Osteocyte (in vitro differentiated cells): Measurements from ENCODE around the gene C1orf141. TPM values are rescaled to one million over a fixed set of nuclear protein-coding genes. Genes with fewer than 3 reads are reported as not detected.

Source experiments
- DNase-seq: peaks from one replicate; pipeline ENCODE4 v3.0.0; 2021; ENCODE audit warnings: mixed read lengths; ENCODE audit not compliant: unreplicated experiment; ENCODE audit errors: extremely low spot score
- H3K27ac Mint-ChIP-seq: one replicate; pipeline ENCODE4 v1.8.0; 2021; ENCODE audit warnings: mild to moderate bottlenecking, mixed read lengths; ENCODE audit not compliant: unreplicated experiment
- H3K27me3 Mint-ChIP-seq: one replicate; pipeline ENCODE4 v1.8.0; 2021; ENCODE audit warnings: mixed read lengths; ENCODE audit not compliant: unreplicated experiment
- H3K36me3 Mint-ChIP-seq: one replicate; pipeline ENCODE4 v1.8.0; 2021; ENCODE audit warnings: mixed read lengths; ENCODE audit not compliant: unreplicated experiment
- H3K4me1 Mint-ChIP-seq: one replicate; pipeline ENCODE4 v1.8.0; 2021; ENCODE audit warnings: mixed read lengths; ENCODE audit not compliant: unreplicated experiment
- H3K4me3 Mint-ChIP-seq: one replicate; pipeline ENCODE4 v1.8.0; 2021; ENCODE audit warnings: mild to moderate bottlenecking, moderate library complexity, mixed read lengths; ENCODE audit not compliant: unreplicated experiment
- H3K9me3 Mint-ChIP-seq: one replicate; pipeline ENCODE4 v1.8.0; 2021; ENCODE audit warnings: mixed read lengths; ENCODE audit not compliant: unreplicated experiment
- CTCF ChIP-seq: fragments of 200-600 bp; sonication (generic); IDR thresholded peaks from 2 replicates; pipeline ENCODE4 v1.5.0; 2021; ENCODE audit warnings: antibody characterized with exemption, mild to moderate bottlenecking, moderate library complexity
- total RNA-seq: library from RNA; stranded (reverse); gene quantifications from 2 replicates; pipeline ENCODE4 v1.2.1, GENCODE V29; 2021

Gene C1orf141
- total RNA-seq, 1 donor from 2014 or later: not detected

DNA sequence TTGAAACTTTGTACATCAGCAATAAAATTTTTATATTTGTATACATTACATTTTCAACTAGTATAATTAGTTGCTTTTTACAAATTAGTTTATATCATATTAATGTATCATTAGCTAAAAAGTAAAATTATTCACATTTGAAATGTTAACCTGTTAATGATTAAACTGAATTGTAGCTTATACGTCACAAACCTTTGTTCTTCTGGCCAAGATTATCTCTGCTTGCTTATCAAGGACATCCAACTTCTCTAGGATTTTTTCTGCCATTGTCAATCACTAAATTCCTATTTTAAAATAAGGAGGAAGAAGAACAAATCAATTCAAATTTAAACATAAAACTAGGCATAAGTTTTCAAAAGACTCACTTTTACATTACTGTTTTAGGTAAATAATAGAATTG, 7.8 kb downstream of the C1orf141 start:
- Mint-ChIP-seq H3K27ac (no peak overlapping the region), H3K4me3 (no peak overlapping the region), H3K9me3 (no peaks in the 10 kb centered on the region), H3K36me3 (no peaks in the 10 kb centered on the region), H3K27me3 (no peaks in the 10 kb centered on the region), H3K4me1 (no peaks in the 10 kb centered on the region)
- TF ChIP-seq CTCF: no peak
- no peak for DNase-seq

DNA sequence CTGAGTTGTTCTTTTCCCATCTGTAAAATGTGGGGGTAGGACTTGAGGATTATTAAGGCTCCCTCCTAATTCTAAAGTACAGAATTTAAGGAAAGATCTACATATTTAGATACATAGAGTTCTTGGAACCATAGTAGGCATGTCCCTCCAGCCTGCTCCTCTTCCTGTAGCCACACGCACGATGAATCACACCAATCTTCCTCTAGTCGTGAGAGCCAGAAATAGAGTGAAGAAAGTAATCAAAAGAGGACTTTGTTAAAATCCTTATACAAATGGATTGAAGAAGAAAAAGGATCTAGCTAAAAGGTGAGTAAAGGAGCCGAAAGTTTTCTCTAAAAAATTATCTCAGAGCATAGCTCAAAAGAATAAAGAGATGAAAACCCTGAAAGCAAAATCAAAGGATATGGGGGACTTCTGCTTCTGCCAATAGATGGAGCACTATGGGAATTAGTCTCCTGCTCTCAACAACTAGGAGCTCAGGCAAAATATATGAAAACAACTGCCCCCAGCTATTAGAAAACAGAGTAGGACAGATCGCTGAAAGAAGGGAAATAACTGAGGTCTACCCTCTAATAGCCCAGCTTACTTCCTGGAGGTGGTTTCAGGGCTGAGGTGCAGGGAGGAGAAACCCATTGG, 8.5 kb downstream of the C1orf141 start:
- DNase-seq: no peak
- Mint-ChIP-seq H3K4me3 (no peak overlapping the region), H3K4me1 (no peaks in the 10 kb centered on the region), H3K27me3 (no peaks in the 10 kb centered on the region), H3K36me3 (no peaks in the 10 kb centered on the region), H3K27ac (no peak overlapping the region), H3K9me3 (peaks cover 6% of the 10 kb centered on the region)
- no peak for TF ChIP-seq CTCF

- Mint-ChIP-seq H3K4me3 (no peak overlapping the region), H3K36me3 (no peaks in the 10 kb centered on the region), H3K9me3 (peaks cover 16% of the 10 kb centered on the region), H3K27ac (no peak overlapping the region), H3K4me1 (no peaks in the 10 kb centered on the region), H3K27me3 (no peaks in the 10 kb centered on the region)
- no peak for DNase-seq
- no peak for TF ChIP-seq CTCF
Observed at GRCh38 chr1:67124455-67124854, 10.3 kb downstream of the C1orf141 start.

DNA sequence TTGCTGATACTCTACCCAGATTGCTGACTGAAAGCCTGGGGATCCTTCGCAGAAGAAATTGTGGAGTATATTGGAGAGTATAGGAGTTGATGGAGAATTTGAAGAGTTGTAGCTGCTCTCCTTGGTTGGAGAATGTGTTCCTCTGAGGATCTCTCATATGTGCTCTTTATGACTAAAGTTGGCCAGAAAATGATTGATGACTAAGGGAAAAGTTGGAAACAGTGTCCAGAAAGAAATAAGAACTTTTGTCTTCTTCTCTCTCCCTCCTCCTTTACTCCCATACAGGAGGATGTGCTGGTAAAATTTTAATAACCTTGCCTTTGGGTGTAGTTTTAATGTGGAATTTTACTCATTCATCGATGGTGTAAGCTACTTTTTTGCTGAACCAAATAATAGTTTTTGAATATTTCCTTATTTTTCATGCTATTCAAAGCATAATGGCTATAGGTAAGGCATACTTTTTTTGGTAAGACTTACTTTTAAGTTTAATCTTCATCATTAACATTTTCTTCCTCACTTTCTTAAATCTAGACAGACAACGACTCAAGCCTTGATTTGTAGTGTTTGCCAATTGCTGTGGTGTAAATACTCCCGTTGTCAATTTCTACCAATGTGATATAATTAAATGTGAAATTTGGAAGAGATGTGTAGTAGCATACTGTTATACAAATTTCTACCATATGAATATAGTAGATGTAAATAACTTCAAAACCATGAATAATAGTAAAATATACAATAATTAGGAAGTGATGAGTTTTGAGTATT, 13.7 kb downstream of the C1orf141 start:
- peaks cover 19% of the 10 kb centered on the region for H3K9me3 Mint-ChIP-seq
- DNase-seq: no peak
- H3K27ac Mint-ChIP-seq: no peak overlapping the region
- H3K4me1 Mint-ChIP-seq: no peaks in the 10 kb centered on the region
- TF ChIP-seq CTCF: no peak
- no peaks in the 10 kb centered on the region for H3K27me3 Mint-ChIP-seq
- H3K4me3 Mint-ChIP-seq: no peak overlapping the region
- no peaks in the 10 kb centered on the region for H3K36me3 Mint-ChIP-seq

DNA sequence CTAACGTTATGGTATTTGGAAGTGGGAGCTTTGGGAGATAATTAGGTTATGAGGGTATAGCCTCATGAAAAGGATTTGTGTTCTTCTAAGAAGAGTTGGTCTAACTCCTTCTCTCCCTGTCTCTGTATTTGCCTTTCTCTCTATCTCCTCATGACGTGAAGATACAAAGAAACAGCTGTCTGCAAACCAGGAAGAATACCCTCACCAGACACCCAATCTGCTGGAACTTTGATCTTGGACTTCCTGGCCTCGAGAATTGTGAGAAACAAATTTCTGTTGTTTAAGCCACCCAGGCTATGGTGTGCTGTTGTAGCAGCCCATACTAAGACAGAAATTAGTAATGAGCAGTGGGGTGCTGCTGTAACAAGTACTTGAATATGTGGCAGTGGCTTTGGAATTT, 16.1 kb downstream of the C1orf141 start:
- H3K36me3 Mint-ChIP-seq: no peaks in the 10 kb centered on the region
- H3K27ac Mint-ChIP-seq: no peak overlapping the region
- no peak for TF ChIP-seq CTCF
- H3K27me3 Mint-ChIP-seq: no peaks in the 10 kb centered on the region
- peaks cover 23% of the 10 kb centered on the region for H3K9me3 Mint-ChIP-seq
- H3K4me3 Mint-ChIP-seq: no peak overlapping the region
- DNase-seq: no peak
- no peaks in the 10 kb centered on the region for H3K4me1 Mint-ChIP-seq
